H1 (cell line): Measurements from ENCODE around the gene NR5A2. TPM values are rescaled to one million over a fixed set of nuclear protein-coding genes. Genes with fewer than 3 reads are reported as not detected.

Source experiments
- CTCF ChIA-PET: fragments of 300-600 bp; sonication (Branson Sonifier 250); formaldehyde crosslinking; loops from one replicate; lab custom pipeline; 2021; ENCODE audit not compliant: partially characterized antibody; lab: Charles Lee
- POLR2A ChIA-PET: fragments of 300-600 bp; sonication (Branson Sonifier 250); formaldehyde crosslinking; loops from one replicate; lab custom pipeline; 2021; ENCODE audit warnings: inconsistent platforms; ENCODE audit not compliant: partially characterized antibody; lab: Charles Lee
- DNase-seq, 2 experiments: peaks; one replicate each; pipeline versions ENCODE4 v3.0.0 to v3.0.0-alpha.2; 2010 to 2022; ENCODE audit warnings: low spot score in 2 of 2, low read depth in 1 of 2, mixed read lengths in 1 of 2
- FAIRE-seq: peaks from 2 replicates; lab custom pipeline; 2011; peaks lifted over from hg19 to GRCh38; lab: Jason Lieb, UNC
- H2AFZ ChIP-seq: 2 replicates; pipeline ENCODE4 v1.8.1; 2012; ENCODE audit warnings: low read length, inconsistent platforms
- H2AK5ac ChIP-seq: 2 replicates; pipeline ENCODE4 v1.6.1; 2013; ENCODE audit warnings: low read depth, low read length
- H2BK120ac ChIP-seq: replicated peaks from 2 replicates; pipeline ENCODE3; 2013; ENCODE audit warnings: low read depth, low read length, inconsistent platforms
- H2BK12ac ChIP-seq: 2 replicates; pipeline ENCODE4 v1.6.1; 2013; ENCODE audit warnings: low read depth, low read length
- H2BK15ac ChIP-seq: 2 replicates; pipeline ENCODE4 v1.6.1; 2013; ENCODE audit warnings: low read length
- H2BK20ac ChIP-seq: 2 replicates; pipeline ENCODE4 v1.6.1; 2013; ENCODE audit warnings: low read length
- H2BK5ac ChIP-seq: 2 replicates; pipeline ENCODE4 v1.6.1; 2013; ENCODE audit warnings: low read depth, low read length
- H3K14ac ChIP-seq: 2 replicates; pipeline ENCODE4 v1.6.1; 2013; ENCODE audit warnings: inconsistent platforms; ENCODE audit not compliant: insufficient read length
- H3K18ac ChIP-seq: 2 replicates; pipeline ENCODE4 v1.6.1; 2013; ENCODE audit warnings: low read length; ENCODE audit errors: extremely low read depth
- H3K23ac ChIP-seq: 2 replicates; pipeline ENCODE4 v1.6.1; 2013; ENCODE audit warnings: inconsistent platforms; ENCODE audit not compliant: insufficient read length
- H3K23me2 ChIP-seq: 2 replicates; pipeline ENCODE4 v1.6.1; 2013; ENCODE audit warnings: low read depth, low read length
- H3K27ac ChIP-seq: 2 replicates; pipeline ENCODE4 v1.6.1; 2011; ENCODE audit warnings: low read depth, low read length, inconsistent platforms
- H3K27me3 ChIP-seq, 4 experiments: replicated peaks in 1 of 4; 1 replicate in 1 of 4; 2 replicates in 3 of 4; pipeline versions ENCODE4 v1.6.1 to v1.8.1; 2011 to 2013; ENCODE audit warnings: low read length in 3 of 4, mild to moderate bottlenecking in 3 of 4, inconsistent platforms in 2 of 4, mixed read lengths in 2 of 4, moderate library complexity in 1 of 4; ENCODE audit not compliant: control insufficient read depth in 3 of 4, insufficient read depth in 3 of 4; ENCODE audit errors: extremely low read depth in 1 of 4
- H3K36me3 ChIP-seq, 4 experiments: 2 replicates each; pipeline versions ENCODE4 v1.6.1 to v1.8.1; 2011 to 2013; ENCODE audit warnings: mild to moderate bottlenecking in 4 of 4, low read length in 3 of 4, moderate library complexity in 2 of 4, control low read depth in 1 of 4, inconsistent platforms in 1 of 4; ENCODE audit not compliant: insufficient read depth in 4 of 4, control insufficient read depth in 2 of 4
- H3K4ac ChIP-seq: replicated peaks from 2 replicates; pipeline ENCODE3; 2013; ENCODE audit warnings: low read length, low read depth, mixed read lengths, inconsistent platforms; ENCODE audit not compliant: insufficient read length
- H3K4me1 ChIP-seq, 4 experiments: replicated peaks in 1 of 4; 1 replicate in 1 of 4; 2 replicates in 3 of 4; pipeline versions ENCODE4 v1.6.1 to v1.8.1; 2011 to 2013; ENCODE audit warnings: low read length in 3 of 4, inconsistent platforms in 2 of 4, mixed read lengths in 1 of 4; ENCODE audit not compliant: insufficient read depth in 4 of 4, control insufficient read depth in 3 of 4
- H3K4me2 ChIP-seq, 2 experiments: 2 replicates each; pipeline versions ENCODE4 v1.6.1 to v1.8.1; 2011 to 2013; ENCODE audit warnings: low read depth in 2 of 2, low read length in 2 of 2, control low read depth in 1 of 2, inconsistent platforms in 1 of 2, mild to moderate bottlenecking in 1 of 2; ENCODE audit not compliant: insufficient read depth in 1 of 2
- H3K4me3 ChIP-seq, 4 experiments: fragments of 200-600, 300-600 bp in 1 of 4; sonication (generic), shearing (Covaris generic), sonication (Bioruptor Twin) in 1 of 4; 2 replicates each; pipeline versions ENCODE4 v1.5.1 to v1.8.1; 2011 to 2016; ENCODE audit warnings: low read length in 4 of 4, low read depth in 3 of 4, control low read depth in 2 of 4, inconsistent platforms in 2 of 4, mild to moderate bottlenecking in 2 of 4, mixed read lengths in 1 of 4, moderate library complexity in 1 of 4; ENCODE audit not compliant: insufficient read depth in 2 of 4; ENCODE audit errors: extremely low read depth in 1 of 4
- H3K56ac ChIP-seq: replicated peaks from 2 replicates; pipeline ENCODE3; 2013; ENCODE audit warnings: low read depth, mild to moderate bottlenecking, mixed read lengths, low read length, inconsistent platforms; ENCODE audit not compliant: insufficient read length
- H3K79me1 ChIP-seq: 2 replicates; pipeline ENCODE4 v1.6.1; 2013; ENCODE audit warnings: low read depth, low read length, control low read depth
- H3K79me2 ChIP-seq, 2 experiments: 2 replicates each; pipeline versions ENCODE4 v1.6.1 to v1.8.1; 2012 to 2013; ENCODE audit warnings: low read length in 2 of 2, mild to moderate bottlenecking in 2 of 2, inconsistent platforms in 1 of 2; ENCODE audit not compliant: insufficient read depth in 2 of 2, control insufficient read depth in 1 of 2
- H3K9ac ChIP-seq, 4 experiments: replicated peaks in 1 of 4; 1 replicate in 1 of 4; 2 replicates in 3 of 4; pipeline versions ENCODE4 v1.6.1 to v1.8.1; 2011 to 2013; ENCODE audit warnings: low read depth in 3 of 4, low read length in 3 of 4, control low read depth in 2 of 4, mild to moderate bottlenecking in 2 of 4, moderate library complexity in 2 of 4, inconsistent platforms in 1 of 4; ENCODE audit errors: extremely low read depth in 1 of 4
- H3K9me3 ChIP-seq, 2 experiments: 2 replicates each; pipeline versions ENCODE4 v1.6.1 to v1.8.1; 2012 to 2013; ENCODE audit warnings: mild to moderate bottlenecking in 2 of 2, moderate library complexity in 2 of 2, control low read depth in 1 of 2, inconsistent platforms in 1 of 2, low read depth in 1 of 2, low read length in 1 of 2, mixed read lengths in 1 of 2; ENCODE audit not compliant: insufficient read depth in 2 of 2
- H4K20me1 ChIP-seq, 2 experiments: replicated peaks in 1 of 2; 2 replicates each; pipeline versions ENCODE3 to v1.8.1; 2011 to 2013; ENCODE audit warnings: inconsistent platforms in 2 of 2, low read length in 2 of 2, mild to moderate bottlenecking in 1 of 2; ENCODE audit not compliant: insufficient read depth in 2 of 2, control insufficient read depth in 1 of 2
- H4K5ac ChIP-seq: 2 replicates; pipeline ENCODE4 v1.6.1; 2013; ENCODE audit warnings: low read length, low read depth, mixed read lengths, inconsistent platforms; ENCODE audit not compliant: insufficient read length
- H4K8ac ChIP-seq: 2 replicates; pipeline ENCODE4 v1.8.0; 2013; ENCODE audit warnings: mild to moderate bottlenecking, moderate library complexity, low read length, inconsistent platforms; ENCODE audit not compliant: insufficient read depth; ENCODE audit errors: extremely low read depth
- H4K91ac ChIP-seq: replicated peaks from 2 replicates; pipeline ENCODE3; 2013; ENCODE audit warnings: low read length, mixed read lengths, inconsistent platforms; ENCODE audit not compliant: insufficient read length
- BACH1 ChIP-seq: IDR thresholded peaks from 2 replicates; pipeline ENCODE4 v1.6.1; 2012; ENCODE audit warnings: low read length, improper control_type of control experiment
- BCL11A ChIP-seq, 2 experiments: IDR thresholded peaks; one replicate each; pipeline ENCODE4 v1.6.1; 2011; ENCODE audit warnings: low read depth in 2 of 2, low read length in 2 of 2, mild to moderate bottlenecking in 2 of 2
- CTBP2 ChIP-seq: IDR thresholded peaks from 2 replicates; pipeline ENCODE4 v1.7.0; 2011; ENCODE audit warnings: borderline replicate concordance, mild to moderate bottlenecking, moderate library complexity, mixed read lengths, low read length; ENCODE audit not compliant: insufficient read depth, insufficient read length
- E2F6 ChIP-seq: IDR thresholded peaks from 2 replicates; pipeline ENCODE4 v1.6.1; 2012; ENCODE audit warnings: inconsistent platforms
- EZH2 ChIP-seq: fragments of 200-600 bp; sonication (generic); IDR thresholded peaks from 2 replicates; pipeline ENCODE4 v1.7.1; 2012; ENCODE audit warnings: low read depth, mild to moderate bottlenecking, moderate library complexity, low read length, inconsistent platforms; ENCODE audit not compliant: severe bottlenecking
- KDM1A ChIP-seq: fragments of 200-600, 300-600 bp; sonication (generic); IDR thresholded peaks from 2 replicates; pipeline ENCODE4 v1.7.1; 2016; ENCODE audit warnings: mild to moderate bottlenecking, low read length, borderline replicate concordance
- KDM5A ChIP-seq: fragments of 200-600 bp; IDR thresholded peaks from 2 replicates; pipeline ENCODE4 v1.7.1; 2012; ENCODE audit warnings: mild to moderate bottlenecking, low read length, inconsistent platforms, mixed read lengths
- MAFK ChIP-seq: IDR thresholded peaks from 2 replicates; pipeline ENCODE4 v1.6.1; 2012; ENCODE audit warnings: low read depth, mild to moderate bottlenecking, improper control_type of control experiment, low read length
- PHF8 ChIP-seq: fragments of 200-600 bp; sonication (generic); conservative IDR thresholded peaks from 2 replicates; pipeline ENCODE4 v1.7.1; 2012; ENCODE audit warnings: low read depth, mild to moderate bottlenecking, inconsistent platforms, low read length, moderate library complexity
- SP4 ChIP-seq: IDR thresholded peaks from 2 replicates; pipeline ENCODE4 v1.6.1; 2012; ENCODE audit warnings: low read length, inconsistent platforms
- SRF ChIP-seq: IDR thresholded peaks from 2 replicates; pipeline ENCODE4 v1.6.1; 2011; ENCODE audit warnings: mild to moderate bottlenecking, low read depth, low read length, moderate library complexity
- TEAD4 ChIP-seq: IDR thresholded peaks from 2 replicates; pipeline ENCODE4 v1.6.1; 2012; ENCODE audit warnings: low read depth, low read length, inconsistent platforms, mixed read lengths
- WGBS, 2 experiments: shearing (Covaris generic) in 1 of 2; methylation state at CpG; one replicate each; pipeline versions ENCODE4 v1.1.6 to v1.1.7; 2013 to 2015; ENCODE audit warnings: low lambda C conversion rate in 2 of 2, mixed read lengths in 2 of 2, inconsistent platforms in 1 of 2, low coverage in 1 of 2, missing lambda C conversion rate in 1 of 2; ENCODE audit not compliant: insufficient replicate concordance in 2 of 2, insufficient coverage in 1 of 2, insufficient read length in 1 of 2; ENCODE audit errors: extremely low coverage in 1 of 2, missing lambda C conversion rate in 1 of 2; 5-methylcytosine and 5-hydroxymethylcytosine counted together
- polyA plus RNA-seq, 7 experiments: library from polyadenylated mRNA; depleted of rRNA in 3 of 7; stranded (reverse) in 5 of 7; unstranded in 2 of 7; fragments of >200 nt in 5 of 7; fragments of 200-250 nt in 2 of 7; gene quantifications; 1 replicate in 5 of 7; 2 replicates in 1 of 7; 4 replicates in 1 of 7; pipeline versions ENCODE4 v1.2.1 to v1.2.3, GENCODE V29; 2011 to 2013; ENCODE audit warnings: missing spikeins in 2 of 7, mixed read lengths in 2 of 7
- total RNA-seq: library from RNA; stranded (reverse); fragmentation: NEBNext Ultra II Directional; extraction: Animal tissue kit (Norgen Biotek cat#: 25700); gene quantifications from 2 replicates; pipeline ENCODE4 v1.2.1, GENCODE V29; 2021

Gene NR5A2
- total and polyA plus RNA-seq, 2 of the 8 experiments (the other 6 are each of a cell fraction or from before 2014, with no cell fraction given), result 1.7 to 11.6 TPM

- H4K91ac ChIP-seq, result no peak overlapping the region
- no peak overlapping the region for H3K14ac ChIP-seq
- no peak overlapping the region for H2BK15ac ChIP-seq
- no peak overlapping the region for H3K27ac ChIP-seq
- H3K4me1 ChIP-seq, result no peaks in the 10 kb centered on the region; a peak in 1 of 7 replicates
- ChIA-PET POLR2A (no interaction called here), CTCF (interaction anchor here (1.0 kb wide), 1 partner anchor 317 kb away, joined by 3 read pairs; no protein-coding TSS in a partner anchor)
- H3K4me3 ChIP-seq, result no peak overlapping the region
- H2BK20ac ChIP-seq, result no peak overlapping the region
- FAIRE-seq (no peak), DNase-seq (no peak)
- no peak overlapping the region for H3K4me2 ChIP-seq
- H3K4ac ChIP-seq, result no peak overlapping the region
- no peak overlapping the region for H2BK12ac ChIP-seq
- no peak overlapping the region for H3K18ac ChIP-seq
- no peaks in the 10 kb centered on the region for H3K36me3 ChIP-seq
- H3K23me2 ChIP-seq, result no peaks in the 10 kb centered on the region
- H2BK5ac ChIP-seq, result no peak overlapping the region
- H3K9me3 ChIP-seq, result no peaks in the 10 kb centered on the region
- H2AK5ac ChIP-seq, result no peak overlapping the region
- H4K5ac ChIP-seq, result no peak overlapping the region
- TF ChIP-seq SRF (no peak), TEAD4 (no peak), MAFK (no peak), PHF8 (no peak), SP4 (no peak), KDM5A (no peak), EZH2 (no peak), KDM1A (no peak), BCL11A (IDR thresholded peaks at IDR 0.05; ENCODE audit: low read depth in 2 of 2, low read length in 2 of 2) (no peak), E2F6 (no peak), CTBP2 (no peak), BACH1 (no peak)
- H3K56ac ChIP-seq, result no peak overlapping the region
- no peak overlapping the region for H2BK120ac ChIP-seq
- WGBS, 2 experiments, result 91% methylated on average over 8 of the region's 8 CpGs; no CpG with 5 or more reads in 1 of the 2 experiments
- no peak overlapping the region for H4K8ac ChIP-seq
- H3K23ac ChIP-seq, result no peak overlapping the region
- no peaks in the 10 kb centered on the region for H4K20me1 ChIP-seq
- H2AFZ ChIP-seq, result no peak overlapping the region
- H3K79me2 ChIP-seq, result no peaks in the 10 kb centered on the region
- H3K27me3 ChIP-seq, result no peaks in the 10 kb centered on the region
- H3K9ac ChIP-seq, result no peak overlapping the region
- H3K79me1 ChIP-seq, result no peaks in the 10 kb centered on the region
Observed at GRCh38 chr1:200194477-200194876, 167.0 kb downstream of the NR5A2 start.
